ENCODE results near the gene PPIG. TPM values are rescaled to one million over a fixed set of nuclear protein-coding genes. Genes with fewer than 3 reads are reported as not detected.

The PPIG gene
- total RNA-seq, 1 experiment from 2014 or later: 46.5 TPM

- DNase-seq (ENCODE audit: low read depth, low spot score) (no peak), ATAC-seq (no peak)
- Histone ChIP-seq H3K36me3 (ENCODE audit: control insufficient read depth, insufficient read depth, low read length) (peaks cover 2% of the 10 kb centered on the region; the same call in 1 of the 2 replicates), H3K27me3 (ENCODE audit: control insufficient read depth, insufficient read depth, low read length) (no peaks in the 10 kb centered on the region), H3K4me1 (ENCODE audit: control insufficient read depth, insufficient read depth, low read length) (no peaks in the 10 kb centered on the region), H3K4me3 (ENCODE audit: low read depth in 2 of 2, low read length in 2 of 2) (no peak overlapping the region), H3K27ac (ENCODE audit: low read length) (no peak overlapping the region), H3K9me3 (ENCODE audit: control insufficient read depth, insufficient read depth, low read depth, low read length) (no peaks in the 10 kb centered on the region)
- in situ Hi-C loops (cut with HindIII; ENCODE audit: low pct_unique_long_range_greater_than_20kb, low sequenced_read_pairs) (no loop called here), intact Hi-C loops (cut with micrococcal nuclease; ENCODE audit: unreplicated experiment) (no loop called here)
- POLR2A ChIA-PET: no interaction called here
- BruUV-seq (replicated peaks): no TSS peak
- CTCF ChIA-PET: no interaction called here
- no peak for TF ChIP-seq REST (IDR thresholded peaks at IDR 0.05; ENCODE audit: insufficient read depth in 1 of 2, low read depth in 2 of 2, low read length in 1 of 2)
- TF ChIP-seq POLR2AphosphoS5 (IDR thresholded peaks at IDR 0.05; ENCODE audit: low read depth, low read length): no peak
- no peak for TF ChIP-seq SIN3A (IDR thresholded peaks at IDR 0.05; ENCODE audit: borderline replicate concordance, insufficient read depth, low read depth, low read length)
- no peak for TF ChIP-seq CTCF (IDR thresholded peaks at IDR 0.05)
- TF ChIP-seq TCF7L2 (IDR thresholded peaks at IDR 0.05; ENCODE audit: low read depth, low read length): no peak
Observed at GRCh38 chr2:169562519-169562918, 21.6 kb upstream of the PPIG start.

- CTCF ChIA-PET: no interaction called here
- POLR2A ChIA-PET: no interaction called here
- intact Hi-C loops (cut with micrococcal nuclease; ENCODE audit: unreplicated experiment) (no loop called here), in situ Hi-C loops (cut with HindIII; ENCODE audit: low pct_unique_long_range_greater_than_20kb, low sequenced_read_pairs) (no loop called here)
- H3K27ac ChIP-seq (ENCODE audit: low read length): no peak overlapping the region
- no peak overlapping the region for H3K4me3 ChIP-seq (ENCODE audit: low read depth in 2 of 2, low read length in 2 of 2)
- no peaks in the 10 kb centered on the region for H3K9me3 ChIP-seq (ENCODE audit: control insufficient read depth, insufficient read depth, low read depth, low read length)
- no peaks in the 10 kb centered on the region for H3K4me1 ChIP-seq (ENCODE audit: control insufficient read depth, insufficient read depth, low read length)
- no peaks in the 10 kb centered on the region for H3K27me3 ChIP-seq (ENCODE audit: control insufficient read depth, insufficient read depth, low read length)
- no TSS peak for BruUV-seq (replicated peaks)
- peaks cover 2% of the 10 kb centered on the region; the same call in 1 of the 2 replicates for H3K36me3 ChIP-seq (ENCODE audit: control insufficient read depth, insufficient read depth, low read length)
- TF ChIP-seq REST (IDR thresholded peaks at IDR 0.05; ENCODE audit: insufficient read depth in 1 of 2, low read depth in 2 of 2, low read length in 1 of 2): no peak
- no peak for TF ChIP-seq SIN3A (IDR thresholded peaks at IDR 0.05; ENCODE audit: borderline replicate concordance, insufficient read depth, low read depth, low read length)
- no peak for TF ChIP-seq POLR2AphosphoS5 (IDR thresholded peaks at IDR 0.05; ENCODE audit: low read depth, low read length)
- no peak for TF ChIP-seq CTCF (IDR thresholded peaks at IDR 0.05)
- no peak for TF ChIP-seq TCF7L2 (IDR thresholded peaks at IDR 0.05; ENCODE audit: low read depth, low read length)
- no peak for DNase-seq (ENCODE audit: low read depth, low spot score)
- ATAC-seq: no peak
Observed at GRCh38 chr2:169565686-169566085, 18.5 kb upstream of the PPIG start.

Measured in Panc1 (cell line).